DOHH2 (cell line): Measurements from ENCODE around the gene CACNA2D4.

Experiments used
- EZH2phosphoT487 ChIP-seq: fragments of 200-600 bp; sonication (generic); IDR thresholded peaks from 2 replicates; pipeline ENCODE4 v1.6.1; 2017; ENCODE audit warnings: borderline replicate concordance, mild to moderate bottlenecking, antibody characterized with exemption, low read length, moderate library complexity, mixed read lengths
- TF ChIP-seq, protein P1 (sequence below): fragments of 200-600 bp; sonication (generic); IDR thresholded peaks from one replicate; pipeline ENCODE4 v1.5.1; 2014; ENCODE audit warnings: antibody characterized with exemption, mild to moderate bottlenecking, low read depth, low read length; ENCODE audit not compliant: poor library complexity, severe bottlenecking

DNA sequence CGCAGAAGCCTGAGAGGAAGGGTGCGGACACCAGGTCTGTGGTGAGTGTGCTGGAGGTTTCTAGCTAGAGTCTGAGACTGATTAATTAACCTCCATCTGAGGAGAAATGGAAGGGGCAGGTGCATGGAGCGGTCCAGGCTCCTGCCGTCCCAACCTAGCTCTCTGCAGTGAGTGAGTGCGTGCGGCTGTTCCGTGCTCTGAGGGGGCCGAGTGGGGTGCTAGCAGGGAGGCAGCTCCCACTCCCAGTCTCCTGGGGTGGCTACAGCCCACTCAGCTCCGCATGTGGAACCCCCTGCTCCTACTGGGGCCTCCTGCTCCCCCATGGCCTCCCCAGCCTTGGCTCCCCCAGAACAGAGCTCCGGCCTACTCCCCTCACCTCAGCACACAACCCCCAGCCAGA, 95.2 kb downstream of the CACNA2D4 start:
- TF ChIP-seq, protein P1, sequence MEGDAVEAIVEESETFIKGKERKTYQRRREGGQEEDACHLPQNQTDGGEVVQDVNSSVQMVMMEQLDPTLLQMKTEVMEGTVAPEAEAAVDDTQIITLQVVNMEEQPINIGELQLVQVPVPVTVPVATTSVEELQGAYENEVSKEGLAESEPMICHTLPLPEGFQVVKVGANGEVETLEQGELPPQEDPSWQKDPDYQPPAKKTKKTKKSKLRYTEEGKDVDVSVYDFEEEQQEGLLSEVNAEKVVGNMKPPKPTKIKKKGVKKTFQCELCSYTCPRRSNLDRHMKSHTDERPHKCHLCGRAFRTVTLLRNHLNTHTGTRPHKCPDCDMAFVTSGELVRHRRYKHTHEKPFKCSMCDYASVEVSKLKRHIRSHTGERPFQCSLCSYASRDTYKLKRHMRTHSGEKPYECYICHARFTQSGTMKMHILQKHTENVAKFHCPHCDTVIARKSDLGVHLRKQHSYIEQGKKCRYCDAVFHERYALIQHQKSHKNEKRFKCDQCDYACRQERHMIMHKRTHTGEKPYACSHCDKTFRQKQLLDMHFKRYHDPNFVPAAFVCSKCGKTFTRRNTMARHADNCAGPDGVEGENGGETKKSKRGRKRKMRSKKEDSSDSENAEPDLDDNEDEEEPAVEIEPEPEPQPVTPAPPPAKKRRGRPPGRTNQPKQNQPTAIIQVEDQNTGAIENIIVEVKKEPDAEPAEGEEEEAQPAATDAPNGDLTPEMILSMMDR: no peak
- no peak for TF ChIP-seq EZH2phosphoT487
